ENCODE results near the gene CGN.

Gene CGN

DNA sequence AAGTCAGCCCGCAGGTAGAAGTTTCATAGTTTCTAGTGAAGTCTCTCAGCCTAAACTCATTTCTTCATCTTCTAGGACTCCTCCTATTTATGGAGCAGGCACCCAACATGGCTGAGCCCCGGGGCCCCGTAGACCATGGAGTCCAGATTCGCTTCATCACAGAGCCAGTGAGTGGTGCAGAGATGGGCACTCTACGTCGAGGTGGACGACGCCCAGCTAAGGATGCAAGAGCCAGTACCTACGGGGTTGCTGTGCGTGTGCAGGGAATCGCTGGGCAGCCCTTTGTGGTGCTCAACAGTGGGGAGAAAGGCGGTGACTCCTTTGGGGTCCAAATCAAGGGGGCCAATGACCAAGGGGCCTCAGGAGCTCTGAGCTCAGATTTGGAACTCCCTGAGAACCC is 7.2 kb downstream of the CGN start:
- TF ChIP-seq, protein P1, sequence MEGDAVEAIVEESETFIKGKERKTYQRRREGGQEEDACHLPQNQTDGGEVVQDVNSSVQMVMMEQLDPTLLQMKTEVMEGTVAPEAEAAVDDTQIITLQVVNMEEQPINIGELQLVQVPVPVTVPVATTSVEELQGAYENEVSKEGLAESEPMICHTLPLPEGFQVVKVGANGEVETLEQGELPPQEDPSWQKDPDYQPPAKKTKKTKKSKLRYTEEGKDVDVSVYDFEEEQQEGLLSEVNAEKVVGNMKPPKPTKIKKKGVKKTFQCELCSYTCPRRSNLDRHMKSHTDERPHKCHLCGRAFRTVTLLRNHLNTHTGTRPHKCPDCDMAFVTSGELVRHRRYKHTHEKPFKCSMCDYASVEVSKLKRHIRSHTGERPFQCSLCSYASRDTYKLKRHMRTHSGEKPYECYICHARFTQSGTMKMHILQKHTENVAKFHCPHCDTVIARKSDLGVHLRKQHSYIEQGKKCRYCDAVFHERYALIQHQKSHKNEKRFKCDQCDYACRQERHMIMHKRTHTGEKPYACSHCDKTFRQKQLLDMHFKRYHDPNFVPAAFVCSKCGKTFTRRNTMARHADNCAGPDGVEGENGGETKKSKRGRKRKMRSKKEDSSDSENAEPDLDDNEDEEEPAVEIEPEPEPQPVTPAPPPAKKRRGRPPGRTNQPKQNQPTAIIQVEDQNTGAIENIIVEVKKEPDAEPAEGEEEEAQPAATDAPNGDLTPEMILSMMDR (IDR thresholded peaks at IDR 0.05; ENCODE audit: insufficient read depth, low read length), result no peak
- TF ChIP-seq GABPA (IDR thresholded peaks at IDR 0.05; ENCODE audit: low read depth), result no peak
- TF ChIP-seq, protein P2, sequence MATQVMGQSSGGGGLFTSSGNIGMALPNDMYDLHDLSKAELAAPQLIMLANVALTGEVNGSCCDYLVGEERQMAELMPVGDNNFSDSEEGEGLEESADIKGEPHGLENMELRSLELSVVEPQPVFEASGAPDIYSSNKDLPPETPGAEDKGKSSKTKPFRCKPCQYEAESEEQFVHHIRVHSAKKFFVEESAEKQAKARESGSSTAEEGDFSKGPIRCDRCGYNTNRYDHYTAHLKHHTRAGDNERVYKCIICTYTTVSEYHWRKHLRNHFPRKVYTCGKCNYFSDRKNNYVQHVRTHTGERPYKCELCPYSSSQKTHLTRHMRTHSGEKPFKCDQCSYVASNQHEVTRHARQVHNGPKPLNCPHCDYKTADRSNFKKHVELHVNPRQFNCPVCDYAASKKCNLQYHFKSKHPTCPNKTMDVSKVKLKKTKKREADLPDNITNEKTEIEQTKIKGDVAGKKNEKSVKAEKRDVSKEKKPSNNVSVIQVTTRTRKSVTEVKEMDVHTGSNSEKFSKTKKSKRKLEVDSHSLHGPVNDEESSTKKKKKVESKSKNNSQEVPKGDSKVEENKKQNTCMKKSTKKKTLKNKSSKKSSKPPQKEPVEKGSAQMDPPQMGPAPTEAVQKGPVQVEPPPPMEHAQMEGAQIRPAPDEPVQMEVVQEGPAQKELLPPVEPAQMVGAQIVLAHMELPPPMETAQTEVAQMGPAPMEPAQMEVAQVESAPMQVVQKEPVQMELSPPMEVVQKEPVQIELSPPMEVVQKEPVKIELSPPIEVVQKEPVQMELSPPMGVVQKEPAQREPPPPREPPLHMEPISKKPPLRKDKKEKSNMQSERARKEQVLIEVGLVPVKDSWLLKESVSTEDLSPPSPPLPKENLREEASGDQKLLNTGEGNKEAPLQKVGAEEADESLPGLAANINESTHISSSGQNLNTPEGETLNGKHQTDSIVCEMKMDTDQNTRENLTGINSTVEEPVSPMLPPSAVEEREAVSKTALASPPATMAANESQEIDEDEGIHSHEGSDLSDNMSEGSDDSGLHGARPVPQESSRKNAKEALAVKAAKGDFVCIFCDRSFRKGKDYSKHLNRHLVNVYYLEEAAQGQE (IDR thresholded peaks at IDR 0.05; ENCODE audit: insufficient replicate concordance, low read depth), result no peak
- no peak for TF ChIP-seq POLR2AphosphoS5 (IDR thresholded peaks at IDR 0.05; ENCODE audit: low read depth)
- no peak for TF ChIP-seq SPI1 (IDR thresholded peaks at IDR 0.05; ENCODE audit: borderline replicate concordance, low read depth)
- no peak overlapping the region for H3K27ac ChIP-seq (replicated peaks)
- no peaks in the 10 kb centered on the region for H3K27me3 ChIP-seq (ENCODE audit: insufficient read depth, poor library complexity, severe bottlenecking)
- no peak overlapping the region for H3K4me3 ChIP-seq (replicated peaks; ENCODE audit: insufficient read depth, low read length)
- no peak for DNase-seq (ENCODE audit: low read depth in 1 of 2, low spot score in 1 of 2)

DNA sequence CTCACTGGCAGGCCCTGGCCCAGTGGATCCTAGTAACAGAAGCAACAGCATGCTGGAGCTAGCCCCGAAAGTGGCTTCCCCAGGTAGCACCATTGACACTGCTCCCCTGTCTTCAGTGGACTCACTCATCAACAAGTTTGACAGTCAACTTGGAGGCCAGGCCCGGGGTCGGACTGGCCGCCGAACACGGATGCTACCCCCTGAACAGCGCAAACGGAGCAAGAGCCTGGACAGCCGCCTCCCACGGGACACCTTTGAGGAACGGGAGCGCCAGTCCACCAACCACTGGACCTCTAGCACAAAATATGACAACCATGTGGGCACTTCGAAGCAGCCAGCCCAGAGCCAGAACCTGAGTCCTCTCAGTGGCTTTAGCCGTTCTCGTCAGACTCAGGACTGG is 7.7 kb downstream of the CGN start:
- TF ChIP-seq, protein P2 (IDR thresholded peaks at IDR 0.05; ENCODE audit: insufficient replicate concordance, low read depth), result no peak
- no peak for TF ChIP-seq POLR2AphosphoS5 (IDR thresholded peaks at IDR 0.05; ENCODE audit: low read depth)
- no peak for TF ChIP-seq SPI1 (IDR thresholded peaks at IDR 0.05; ENCODE audit: borderline replicate concordance, low read depth)
- no peak overlapping the region for H3K4me3 ChIP-seq (replicated peaks; ENCODE audit: insufficient read depth, low read length)
- DNase-seq (ENCODE audit: low read depth in 1 of 2, low spot score in 1 of 2), result no peak
- no peak overlapping the region for H3K27ac ChIP-seq (replicated peaks)
- H3K27me3 ChIP-seq (ENCODE audit: insufficient read depth, poor library complexity, severe bottlenecking), result no peaks in the 10 kb centered on the region

- Histone ChIP-seq H3K4me3 (replicated peaks; ENCODE audit: insufficient read depth, low read length) (no peak overlapping the region), H3K27ac (replicated peaks) (no peak overlapping the region), H3K27me3 (ENCODE audit: insufficient read depth, poor library complexity, severe bottlenecking) (no peaks in the 10 kb centered on the region)
- TF ChIP-seq, protein P1 (IDR thresholded peaks at IDR 0.05; ENCODE audit: insufficient read depth, low read length), result no peak
- TF ChIP-seq GABPA (IDR thresholded peaks at IDR 0.05; ENCODE audit: low read depth), result no peak
- TF ChIP-seq, protein P2 (IDR thresholded peaks at IDR 0.05; ENCODE audit: insufficient replicate concordance, low read depth), result no peak
- no peak for DNase-seq (ENCODE audit: low read depth in 1 of 2, low spot score in 1 of 2)
These were observed 8.5 kb downstream of the CGN start for GRCh38 chr1:151519667-151520066.

DNA sequence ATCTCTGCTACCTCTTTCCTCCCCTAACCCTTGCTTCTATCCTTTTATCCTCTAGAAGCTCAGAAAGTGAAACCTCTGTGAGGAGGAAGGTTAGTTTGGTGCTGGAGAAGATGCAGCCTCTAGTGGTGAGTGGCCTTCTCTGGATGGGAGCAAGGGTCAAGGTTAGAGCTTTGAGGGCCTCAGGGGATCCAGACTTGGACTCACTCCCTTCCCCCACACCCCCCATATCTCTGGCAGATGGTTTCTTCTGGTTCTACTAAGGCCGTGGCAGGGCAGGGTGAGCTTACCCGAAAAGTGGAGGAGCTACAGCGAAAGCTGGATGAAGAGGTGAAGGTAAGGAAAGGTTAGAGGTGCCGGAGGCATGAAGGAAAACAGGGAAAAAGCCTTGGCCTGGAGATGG is 9.2 kb downstream of the CGN start:
- Histone ChIP-seq H3K4me3 (replicated peaks; ENCODE audit: insufficient read depth, low read length) (no peak overlapping the region), H3K27ac (replicated peaks) (no peak overlapping the region), H3K27me3 (ENCODE audit: insufficient read depth, poor library complexity, severe bottlenecking) (no peaks in the 10 kb centered on the region)
- TF ChIP-seq SPI1 (IDR thresholded peaks at IDR 0.05; ENCODE audit: borderline replicate concordance, low read depth) (no peak), GABPA (IDR thresholded peaks at IDR 0.05; ENCODE audit: low read depth) (no peak), POLR2AphosphoS5 (IDR thresholded peaks at IDR 0.05; ENCODE audit: low read depth) (no peak)
- TF ChIP-seq, protein P1 (IDR thresholded peaks at IDR 0.05; ENCODE audit: insufficient read depth, low read length), result no peak
- TF ChIP-seq, protein P2 (IDR thresholded peaks at IDR 0.05; ENCODE audit: insufficient replicate concordance, low read depth), result no peak
- no peak for DNase-seq (ENCODE audit: low read depth in 1 of 2, low spot score in 1 of 2)

Measured in HL-60 (cell line).